GM21423 (cell line): Measurements from ENCODE around the gene GAS2L2.

Experiments
- ATAC-seq: cut with Tn5 transposase; IDR thresholded peaks from one replicate; pipeline ENCODE4 v1.9.1; 2021; ENCODE audit warnings: mild to moderate bottlenecking, moderate library complexity; ENCODE audit not compliant: unreplicated experiment

Gene GAS2L2

DNA sequence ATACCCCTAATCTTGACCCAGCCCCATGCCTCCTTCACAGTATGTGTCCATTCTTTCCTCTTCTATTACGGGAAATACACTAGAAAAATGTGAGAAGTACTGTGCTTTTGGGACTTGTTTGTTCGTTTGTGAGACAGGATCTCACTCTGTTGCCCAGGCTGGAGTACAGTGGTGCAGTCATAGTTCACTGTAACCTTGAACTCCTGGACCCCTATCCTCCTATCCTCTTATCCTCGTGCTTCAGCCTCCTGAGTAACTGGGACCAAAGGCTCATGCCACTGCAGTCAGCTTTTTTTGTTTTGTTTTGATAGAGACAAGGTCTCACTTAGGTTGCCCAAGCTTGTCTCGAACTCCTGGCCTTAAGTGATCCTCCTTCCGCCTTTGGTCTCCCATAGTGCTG, 51.5 kb downstream of the GAS2L2 start:
- no peak for ATAC-seq

DNA sequence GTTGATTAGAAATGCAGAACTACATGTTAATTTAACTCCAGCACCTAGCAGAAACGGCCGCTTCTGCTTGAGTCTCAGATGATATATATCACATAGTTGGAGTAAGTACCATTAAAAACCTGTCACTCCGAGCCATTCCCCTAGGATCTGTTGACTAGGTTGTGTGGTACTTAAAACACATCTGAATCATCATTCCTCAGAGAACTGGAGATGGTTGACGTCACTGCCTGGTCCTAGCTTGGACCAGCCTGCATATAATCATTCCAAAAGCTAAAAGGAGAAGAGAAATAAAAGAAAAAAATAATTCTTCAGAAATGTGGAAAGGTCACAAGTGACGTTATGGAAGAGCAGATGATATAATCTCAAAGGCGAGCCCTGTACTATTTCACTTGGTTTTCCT, 52.9 kb downstream of the GAS2L2 start:
- no peak for ATAC-seq

DNA sequence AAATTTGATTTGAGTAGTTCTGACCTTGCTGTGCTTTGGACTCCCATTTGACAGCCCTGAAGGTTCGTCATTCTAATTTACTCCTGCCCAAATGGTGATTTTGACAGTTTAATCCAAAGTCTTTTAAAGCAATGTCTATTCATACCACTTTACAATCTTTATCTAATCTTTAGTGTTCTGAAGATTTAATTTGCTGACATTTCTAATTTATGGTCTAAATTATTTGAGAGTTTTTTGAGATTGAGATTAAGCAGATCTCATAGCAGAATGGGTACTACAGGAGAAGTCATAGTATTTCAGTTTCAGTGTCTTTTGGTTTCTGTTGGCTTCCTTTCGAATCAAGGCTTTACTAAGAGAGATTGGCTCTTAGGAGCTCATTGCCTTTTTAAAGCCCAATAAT, 54.2 kb downstream of the GAS2L2 start:
- ATAC-seq: no peak

DNA sequence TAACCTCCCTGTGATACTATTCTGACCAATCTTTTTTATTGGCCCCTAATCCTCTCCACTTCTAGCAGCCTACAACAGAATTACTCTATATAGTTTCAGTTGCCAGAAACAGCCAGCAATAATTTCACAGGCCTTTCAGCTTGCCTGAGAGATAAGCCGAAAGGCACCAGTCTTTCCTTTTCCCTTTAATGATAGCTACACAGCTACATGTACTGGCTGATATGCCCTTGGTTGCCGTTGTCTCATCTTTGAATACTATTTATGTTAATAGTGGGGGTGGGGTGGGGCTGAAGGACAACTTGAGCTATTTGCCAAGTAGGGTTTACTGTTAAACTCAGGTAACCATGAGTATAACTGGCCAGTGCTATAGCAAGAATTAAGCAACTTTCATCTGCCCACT, 57.4 kb downstream of the GAS2L2 start:
- no peak for ATAC-seq

DNA sequence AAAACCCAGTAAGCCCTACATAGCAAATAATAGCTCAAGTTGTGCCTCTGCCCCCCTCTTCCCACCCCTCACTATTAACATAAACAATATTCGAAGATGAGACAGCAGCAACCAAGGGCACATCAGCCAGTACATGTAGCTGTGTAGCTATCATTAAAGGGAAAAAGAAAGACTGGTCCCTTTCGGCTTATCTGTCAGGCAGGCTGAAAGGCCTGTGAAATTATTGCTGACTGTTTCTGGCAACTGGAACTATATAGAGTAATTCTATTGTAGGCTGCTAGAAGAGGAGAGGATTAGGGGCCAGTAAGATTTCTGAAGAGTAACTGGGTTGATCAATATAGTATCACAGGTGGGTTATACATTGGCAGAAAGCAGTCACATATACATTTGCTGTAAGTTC, 58.1 kb downstream of the GAS2L2 start:
- no peak for ATAC-seq
